LNCaP clone FGC (cell line): ENCODE results near the gene EIF5AL1.
"Not testable (repeated sequence)": the region's sequence is repeated elsewhere in the genome, so short reads cannot be mapped to it uniquely, and the experiment has no call there.

Experiments
- DNase-seq: peaks from one replicate; pipeline ENCODE4 v3.0.0-alpha.2; 2011; ENCODE audit warnings: low read depth
- H3K4me3 ChIP-seq: 2 replicates; pipeline ENCODE4 v1.5.1; 2011; ENCODE audit warnings: mild to moderate bottlenecking, low read depth, low read length, control low read depth
- CTCF ChIP-seq: IDR thresholded peaks from 2 replicates; pipeline ENCODE4 v1.5.1; 2012; ENCODE audit warnings: mild to moderate bottlenecking; ENCODE audit not compliant: control insufficient read depth, insufficient read depth; ENCODE audit errors: extremely low read depth

Gene EIF5AL1

DNA sequence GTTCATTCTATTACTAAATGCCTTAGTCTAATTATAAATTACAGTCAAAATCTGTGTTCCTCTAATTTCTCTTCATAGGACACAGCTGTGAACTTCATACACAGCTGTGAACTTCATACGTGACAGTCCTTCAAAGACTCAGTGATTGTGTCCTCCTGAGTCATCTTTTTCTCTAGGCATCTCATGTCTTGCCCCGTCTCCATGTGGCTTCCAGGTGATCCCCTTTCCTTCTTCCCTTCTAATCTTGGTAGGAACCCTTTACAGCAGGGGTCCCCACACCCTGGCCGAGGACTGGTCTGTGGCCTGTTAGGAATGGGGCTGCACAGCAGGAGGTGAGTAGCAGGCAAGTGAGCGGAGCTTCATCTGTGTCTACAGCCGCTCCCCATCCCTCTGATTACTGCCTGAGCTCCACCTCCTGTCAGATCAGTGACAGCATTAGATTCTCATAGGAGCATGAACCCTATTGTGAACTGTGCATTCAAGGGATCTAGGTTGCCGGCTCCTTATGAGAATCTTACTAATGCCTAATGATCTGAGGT is 14.0 kb upstream of the EIF5AL1 start:
- no peak for TF ChIP-seq CTCF
- no peak overlapping the region for H3K4me3 ChIP-seq
- no peak for DNase-seq

DNA sequence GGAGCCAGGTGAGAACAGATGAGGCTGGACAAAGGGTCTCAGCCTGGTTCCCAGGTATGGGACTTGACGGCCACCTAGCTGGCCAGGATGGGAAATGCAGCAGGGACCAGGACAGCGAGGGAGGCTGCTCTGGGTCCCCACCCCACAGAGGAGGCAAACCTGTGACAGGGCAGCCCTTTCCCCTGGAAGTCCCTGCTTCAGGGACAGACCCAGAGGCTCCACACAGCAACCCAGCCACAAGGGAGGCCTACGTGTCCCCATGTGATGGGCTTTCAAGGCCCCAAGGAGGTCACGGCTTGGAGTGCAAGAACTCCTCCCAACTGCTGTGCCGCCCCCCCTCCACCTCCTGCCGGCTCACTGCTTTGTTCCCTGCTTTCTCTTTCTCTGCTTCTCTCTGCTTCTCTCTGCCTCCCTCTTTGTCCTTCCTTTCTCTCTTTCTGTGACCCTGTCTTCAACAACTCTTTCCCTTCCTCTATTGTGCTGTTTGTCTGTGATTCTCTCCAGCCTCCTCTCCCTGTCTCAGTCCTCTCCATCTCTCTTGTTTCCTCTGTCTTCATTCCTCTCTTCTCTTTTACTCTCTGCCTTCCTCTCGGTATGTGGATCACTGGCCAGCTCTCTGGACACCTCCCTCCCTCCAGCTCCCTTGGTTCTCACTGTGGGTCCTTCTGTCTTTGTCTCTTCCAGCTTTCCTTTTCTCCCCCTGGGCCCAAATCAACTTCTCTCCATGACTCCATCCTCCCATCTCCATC is 9.6 kb upstream of the EIF5AL1 start:
- H3K4me3 ChIP-seq = no peak overlapping the region
- no peak for DNase-seq
- peak; percentile 72 for TF ChIP-seq CTCF

DNA sequence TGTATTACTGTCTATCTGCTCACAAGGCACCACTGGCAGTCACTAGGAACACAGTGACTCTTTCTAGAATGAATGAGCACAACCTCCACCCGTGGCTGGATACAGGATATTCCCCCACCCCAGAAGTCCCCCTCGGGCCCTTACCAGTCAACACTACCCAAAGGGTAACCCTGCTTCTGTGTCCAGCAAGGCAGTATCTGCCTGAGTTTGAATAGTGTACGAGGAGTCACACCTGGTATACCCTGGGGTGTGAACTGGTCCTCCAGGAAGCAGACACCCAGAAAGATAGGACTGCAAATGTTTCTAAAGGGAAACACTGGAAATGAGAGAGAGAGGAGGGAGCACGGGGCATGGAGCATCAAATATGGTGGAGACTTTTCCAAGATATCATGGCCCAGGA is 8.5 kb upstream of the EIF5AL1 start:
- H3K4me3 ChIP-seq, DNase-seq: not testable (repeated sequence)

DNA sequence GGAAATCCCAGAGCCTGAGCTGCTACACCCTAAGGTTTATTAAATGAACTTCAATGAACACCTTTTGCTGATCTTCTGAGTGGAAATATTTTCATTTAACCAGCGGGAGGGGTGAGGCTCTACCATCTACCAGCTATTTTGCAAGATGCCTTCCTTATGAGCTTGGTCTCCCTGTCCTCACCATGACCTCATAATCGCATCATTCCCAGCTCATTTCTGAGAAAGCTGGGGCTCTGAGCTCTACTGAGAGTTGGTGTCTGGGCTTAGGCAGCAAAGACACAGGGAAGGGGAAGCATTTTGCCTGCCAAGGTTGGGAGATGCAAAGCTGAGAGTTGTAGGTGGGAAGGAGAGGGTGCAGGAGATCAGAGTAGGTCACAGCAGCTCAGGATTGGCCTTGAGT is 7.8 kb upstream of the EIF5AL1 start:
- not testable (repeated sequence) for H3K4me3 ChIP-seq, DNase-seq

DNA sequence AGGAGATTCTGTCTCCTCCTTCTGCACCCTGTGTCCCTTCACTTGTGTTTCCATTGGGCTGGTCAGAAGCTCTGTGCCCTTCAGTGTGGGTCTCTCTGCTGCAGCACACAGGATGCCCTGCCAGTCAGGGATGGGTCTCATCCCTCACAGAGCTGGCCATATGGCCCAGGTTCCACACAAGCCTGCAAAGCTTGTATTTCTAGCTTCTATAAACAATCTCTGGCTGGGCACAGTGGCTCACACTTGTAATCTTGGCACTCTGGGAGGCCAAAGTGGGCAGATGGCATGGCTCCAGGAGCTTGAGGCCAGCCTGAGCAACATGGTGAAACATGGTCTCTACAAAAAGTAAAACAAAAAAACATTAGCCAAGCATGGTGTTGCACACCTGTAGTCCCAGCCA is 7.0 kb upstream of the EIF5AL1 start:
- not testable (repeated sequence) for H3K4me3 ChIP-seq, DNase-seq

- no peak for TF ChIP-seq CTCF
Observed at GRCh38 chr10:79505829-79506228, 6.5 kb upstream of the EIF5AL1 start.

DNA sequence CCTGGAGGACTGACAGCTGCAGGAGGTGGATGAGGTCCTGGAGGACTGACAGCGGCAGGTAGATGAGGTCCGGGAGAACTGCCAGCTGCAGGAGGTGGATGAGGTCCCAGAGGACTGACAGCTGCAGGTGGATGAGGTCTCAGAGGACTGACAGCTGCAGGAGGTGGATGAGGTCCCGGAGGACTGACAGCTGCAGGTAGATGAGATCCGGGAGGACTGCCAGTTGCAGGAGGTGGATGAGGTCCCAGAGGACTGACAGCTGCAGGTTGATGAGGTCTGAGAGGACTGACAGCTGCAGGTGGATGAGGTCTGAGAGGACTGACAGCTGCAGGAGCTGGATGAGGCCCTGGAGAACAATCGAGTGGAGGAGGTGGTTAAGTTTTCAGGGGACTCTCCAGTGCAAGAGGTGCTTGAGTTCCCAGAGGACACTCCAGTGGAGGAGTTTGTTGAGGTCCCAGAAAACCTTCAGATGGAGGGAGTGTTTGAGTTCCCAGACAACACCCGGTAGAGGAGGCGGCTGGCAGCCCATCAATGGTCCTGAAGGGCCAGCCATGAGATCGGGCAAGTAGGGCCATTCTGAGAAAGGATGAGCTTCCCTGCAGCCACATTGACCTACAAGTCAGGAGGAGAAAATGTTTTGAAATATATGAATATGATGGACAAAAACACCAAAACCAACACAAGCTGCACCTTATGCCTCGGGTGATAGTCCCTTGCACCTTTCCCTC is 4.7 kb upstream of the EIF5AL1 start:
- no peak overlapping the region for H3K4me3 ChIP-seq
- DNase-seq = no peak
- no peak for TF ChIP-seq CTCF

More at GRCh38 chr10:79505829-79506228, 6.5 kb upstream of the EIF5AL1 start:
- H3K4me3 ChIP-seq = no peak overlapping the region
- no peak for DNase-seq

- not testable (repeated sequence) for H3K4me3 ChIP-seq, DNase-seq
Observed at GRCh38 chr10:79508245-79508644, 4.1 kb upstream of the EIF5AL1 start.

DNA sequence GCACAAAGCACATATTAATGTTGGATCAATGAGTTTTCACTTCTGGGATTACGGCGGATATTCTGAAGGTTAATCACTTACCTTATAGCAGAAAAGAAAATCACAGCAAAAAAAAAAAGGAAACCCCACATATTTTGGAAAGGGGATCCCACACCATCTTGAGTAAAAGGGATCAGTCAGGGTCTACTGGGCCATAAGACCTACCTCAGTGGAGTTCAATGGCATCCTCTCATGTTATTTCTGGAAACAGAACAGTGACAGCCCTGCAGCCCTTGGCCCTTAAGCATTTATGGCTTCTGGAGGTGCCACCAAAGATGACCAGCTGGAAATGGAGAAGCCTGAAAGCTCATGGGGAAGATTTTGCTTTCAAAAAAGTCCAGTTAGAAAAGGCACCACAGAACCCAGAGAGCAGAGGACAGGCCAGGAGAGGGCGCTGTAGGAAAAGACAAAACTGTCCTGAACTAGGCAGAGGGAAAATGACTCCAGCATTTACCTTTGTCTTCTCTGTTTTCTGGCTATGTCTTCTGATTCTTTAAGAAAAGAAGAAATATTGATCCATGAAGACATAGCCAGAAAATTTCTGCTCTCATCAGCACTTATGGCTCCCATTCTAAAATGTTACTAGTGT is 2.9 kb upstream of the EIF5AL1 start:
- H3K4me3 ChIP-seq, DNase-seq: not testable (repeated sequence)

DNA sequence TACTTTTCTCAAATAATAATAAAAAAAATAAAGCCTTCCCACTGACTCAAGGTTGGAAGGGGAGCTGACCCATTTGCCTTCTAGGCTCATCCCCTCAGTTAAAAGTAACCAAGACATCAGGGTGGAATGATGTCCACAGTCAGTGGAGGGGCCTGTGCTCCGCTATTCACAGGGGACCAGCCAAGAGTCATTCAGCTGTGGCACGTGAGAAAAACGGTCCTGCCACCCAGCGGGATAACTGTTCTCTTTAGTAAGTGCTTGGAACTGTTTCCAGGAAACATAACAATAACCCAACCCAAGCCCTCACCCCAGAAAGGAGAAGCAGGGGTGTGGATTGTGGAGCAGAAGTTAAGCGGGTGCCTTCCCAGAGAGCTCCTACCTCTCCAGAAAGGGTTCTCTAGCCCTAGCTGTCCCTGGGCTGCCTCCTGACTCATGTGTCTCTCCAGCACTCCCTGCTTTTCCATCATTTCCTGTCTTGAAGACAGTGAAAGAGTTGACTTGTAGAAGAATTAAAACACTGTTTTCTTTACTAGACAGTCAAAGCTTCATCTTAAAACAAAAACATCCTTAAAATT is 2.3 kb upstream of the EIF5AL1 start:
- not testable (repeated sequence) for H3K4me3 ChIP-seq, DNase-seq

GRCh38 chr10:79516532-79517205 is 4.3 kb downstream of the EIF5AL1 start:
- not testable (repeated sequence) for H3K4me3 ChIP-seq, DNase-seq

DNA sequence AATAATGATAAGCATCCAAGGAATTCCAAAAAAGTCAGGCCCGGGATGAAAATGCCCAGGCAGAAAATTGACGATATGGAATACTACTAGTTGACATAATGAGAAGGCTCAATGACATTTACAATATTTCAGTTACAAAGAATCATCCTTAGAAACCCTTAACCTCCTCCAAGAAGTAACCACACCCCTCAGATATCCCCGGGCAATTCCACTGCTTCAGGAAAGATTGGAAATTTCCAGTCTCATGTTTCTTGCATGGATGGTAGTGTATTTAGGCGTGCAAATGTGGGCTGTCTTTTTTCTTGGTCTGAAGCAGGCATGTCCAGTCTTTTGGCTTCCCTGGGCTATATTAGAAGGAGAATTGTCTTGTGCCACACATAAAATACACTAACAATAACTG is 5.2 kb downstream of the EIF5AL1 start:
- H3K4me3 ChIP-seq, DNase-seq: not testable (repeated sequence)

DNA sequence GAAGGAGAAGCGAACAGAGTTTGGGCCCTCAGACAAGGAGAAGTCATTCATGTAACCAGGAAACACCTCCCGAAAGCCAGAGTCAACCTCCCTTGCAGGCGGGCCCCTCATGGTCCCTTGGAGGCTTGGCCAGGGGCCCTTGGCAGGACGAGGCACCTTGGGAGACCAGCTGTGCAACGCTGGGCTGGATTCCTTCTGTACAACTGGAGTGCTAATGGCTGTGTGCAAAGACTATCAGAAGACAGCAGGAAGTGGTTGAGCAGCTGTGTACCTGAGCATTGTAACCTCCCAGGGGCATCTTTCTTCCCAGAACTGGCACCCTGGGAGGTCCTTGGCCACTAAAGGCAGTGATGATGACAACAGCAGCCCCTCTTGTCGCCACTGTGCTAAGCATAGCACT is 9.4 kb downstream of the EIF5AL1 start:
- not testable (repeated sequence) for DNase-seq, H3K4me3 ChIP-seq
